HCT116 (cell line): ENCODE results near the gene KCNK16. TPM values are rescaled to one million over a fixed set of nuclear protein-coding genes. Genes with fewer than 3 reads are reported as not detected.

Experiments
- ATAC-seq: fragments of 200-7000 bp; cut with Tn5 transposase; 2 replicates; pipeline ENCODE4 v1.9.1; 2020; ENCODE audit warnings: mild to moderate bottlenecking, moderate library complexity
- BruUV-seq: library from RNA; stranded (reverse); fragments of 400-500 nt; replicated peaks from 2 replicates; lab custom pipeline; 2021; lab: Mats Ljungman, UMichigan
- CTCF ChIA-PET: fragments of 300-600 bp; sonication (Branson Sonifier 250); formaldehyde crosslinking; loops from one replicate; lab custom pipeline; 2021; ENCODE audit warnings: antibody characterized with exemption; lab: Charles Lee
- POLR2A ChIA-PET: fragments of 300-600, 350-600 bp; sonication (Branson Sonifier 250); formaldehyde crosslinking; loops from one replicate; lab custom pipeline; 2021; ENCODE audit warnings: antibody characterized with exemption; lab: Charles Lee
- RAD21 ChIA-PET, 2 experiments: fragments of 300-600 bp; sonication (Branson Sonifier 250); formaldehyde crosslinking; loops; one replicate each; lab custom pipeline; 2023; ENCODE audit warnings: low total read pairs in 2 of 2; ENCODE audit not compliant: uncharacterized antibody in 2 of 2, unreplicated experiment in 2 of 2, low non-redundant PET in 1 of 2; lab: Charles Lee
- DNase-seq: peaks from one replicate; pipeline ENCODE4 v3.0.0-alpha.2; 2010; ENCODE audit warnings: low read depth, low spot score
- H2AFZ ChIP-seq: fragments of 200-600 bp; shearing (Covaris generic), sonication (generic); 2 replicates; pipeline ENCODE4 v1.6.1; 2017; ENCODE audit warnings: low read depth, mixed run types, mixed read lengths, antibody characterized with exemption, low read length; ENCODE audit not compliant: poor library complexity, severe bottlenecking
- H3K27ac ChIP-seq: 2 replicates; pipeline ENCODE4 v1.5.1; 2012; ENCODE audit warnings: low read depth, low read length
- H3K27me3 ChIP-seq: fragments of 200-600 bp; sonication (generic); 2 replicates; pipeline ENCODE4 v1.6.1; 2016; ENCODE audit warnings: mixed run types, low read length, mixed read lengths; ENCODE audit not compliant: insufficient read depth
- H3K36me3 ChIP-seq, 2 experiments: fragments of 200-500 bp in 1 of 2; fragments of 200-600 bp in 1 of 2; sonication (Bioruptor generic) in 1 of 2; sonication (generic) in 1 of 2; 2 replicates each; pipeline versions ENCODE4 v1.5.1 to v1.6.1; 2014 to 2016; ENCODE audit warnings: low read length in 2 of 2, inconsistent platforms in 1 of 2, mixed read lengths in 1 of 2, mixed run types in 1 of 2; ENCODE audit not compliant: insufficient read depth in 2 of 2, control insufficient read depth in 1 of 2
- H3K4me1 ChIP-seq, 2 experiments: fragments of 200-600 bp in 1 of 2; sonication (generic) in 1 of 2; 2 replicates each; pipeline versions ENCODE4 v1.5.1 to v1.6.1; 2012 to 2017; ENCODE audit warnings: low read length in 2 of 2, inconsistent platforms in 1 of 2, mild to moderate bottlenecking in 1 of 2, mixed read lengths in 1 of 2, mixed run types in 1 of 2, moderate library complexity in 1 of 2; ENCODE audit not compliant: insufficient read depth in 2 of 2, control insufficient read depth in 1 of 2
- H3K4me2 ChIP-seq: fragments of 200-600 bp; sonication (generic); 2 replicates; pipeline ENCODE4 v1.6.1; 2017; ENCODE audit warnings: mixed run types, low read length, mixed read lengths
- H3K4me3 ChIP-seq, 2 experiments: fragments of 200-600 bp in 1 of 2; sonication (generic) in 1 of 2; replicated peaks in 1 of 2; 2 replicates each; pipeline ENCODE4 v1.5.1; 2011 to 2016; ENCODE audit warnings: low read length in 2 of 2, control low read depth in 1 of 2, low read depth in 1 of 2, mild to moderate bottlenecking in 1 of 2, mixed read lengths in 1 of 2, mixed run types in 1 of 2
- H3K79me2 ChIP-seq: fragments of 200-600 bp; sonication (generic); 2 replicates; pipeline ENCODE4 v1.6.1; 2017; ENCODE audit warnings: mild to moderate bottlenecking, mixed run types, low read length, moderate library complexity, mixed read lengths; ENCODE audit not compliant: insufficient read depth
- H3K9ac ChIP-seq: fragments of 200-600 bp; sonication (generic); 2 replicates; pipeline ENCODE4 v1.6.1; 2016; ENCODE audit warnings: low read length, mixed read lengths
- H3K9me2 ChIP-seq: fragments of 200-600 bp; sonication (generic), shearing (Covaris generic); 2 replicates; pipeline ENCODE4 v1.6.1; 2017; ENCODE audit warnings: mixed run types, mild to moderate bottlenecking, moderate library complexity; ENCODE audit not compliant: insufficient read depth
- H3K9me3 ChIP-seq, 2 experiments: fragments of 200-500 bp in 1 of 2; fragments of 200-600 bp in 1 of 2; sonication (Bioruptor generic) in 1 of 2; sonication (generic) in 1 of 2; 2 replicates each; pipeline ENCODE4 v1.6.1; 2014 to 2017; ENCODE audit warnings: low read length in 2 of 2, mixed read lengths in 2 of 2, inconsistent platforms in 1 of 2, low read depth in 1 of 2, mild to moderate bottlenecking in 1 of 2, mixed run types in 1 of 2, moderate library complexity in 1 of 2; ENCODE audit not compliant: control insufficient read depth in 1 of 2, insufficient read depth in 1 of 2
- H4K20me1 ChIP-seq: fragments of 200-600 bp; sonication (generic), shearing (Covaris generic); 2 replicates; pipeline ENCODE4 v1.6.1; 2017; ENCODE audit warnings: mixed run types, mild to moderate bottlenecking, moderate library complexity; ENCODE audit not compliant: insufficient read depth
- CBX3 ChIP-seq: IDR thresholded peaks from 2 replicates; pipeline ENCODE4 v1.6.1; 2012; ENCODE audit warnings: low read depth
- CEBPB ChIP-seq: IDR thresholded peaks from 2 replicates; pipeline ENCODE4 v1.6.1; 2012; ENCODE audit warnings: low read depth
- EGR1 ChIP-seq: IDR thresholded peaks from 2 replicates; pipeline ENCODE4 v1.6.1; 2012; ENCODE audit warnings: low read depth
- EZH2 ChIP-seq: fragments of 200-600 bp; sonication (generic); IDR thresholded peaks from 2 replicates; pipeline ENCODE4 v1.6.1; 2017; ENCODE audit warnings: antibody characterized with exemption, mixed run types
- SIN3A ChIP-seq: IDR thresholded peaks from 2 replicates; pipeline ENCODE4 v1.6.1; 2012; ENCODE audit warnings: low read depth
- SP1 ChIP-seq: IDR thresholded peaks from 2 replicates; pipeline ENCODE4 v1.6.1; 2012; ENCODE audit warnings: low read depth
- SRF ChIP-seq: IDR thresholded peaks from 2 replicates; pipeline ENCODE4 v1.6.1; 2012; ENCODE audit warnings: low read depth
- YY1 ChIP-seq: IDR thresholded peaks from 2 replicates; pipeline ENCODE4 v1.6.1; 2011; ENCODE audit warnings: low read length, low read depth, moderate library complexity, mild to moderate bottlenecking; ENCODE audit not compliant: insufficient replicate concordance; ENCODE audit errors: extremely low read depth
- ZNF274 ChIP-seq: fragments of 200-500 bp; sonication (Bioruptor generic); IDR thresholded peaks from 2 replicates; pipeline ENCODE4 v1.6.1; 2014; ENCODE audit warnings: mild to moderate bottlenecking, low read depth, low read length, inconsistent platforms
- intact Hi-C: fragments of 100-400 bp; cut with micrococcal nuclease; formaldehyde crosslinking; loops from 2 replicates; pipeline ENCODE4 v1.10.0; 2022
- total RNA-seq: library from RNA; stranded (reverse); gene quantifications from one replicate; pipeline ENCODE4 v1.2.1, GENCODE V29; 2021; ENCODE audit not compliant: unreplicated experiment
- TF ChIP-seq, protein P1 (sequence below): IDR thresholded peaks from 2 replicates; pipeline ENCODE4 v1.6.1; 2011; ENCODE audit warnings: mild to moderate bottlenecking, low read length, moderate library complexity; ENCODE audit not compliant: insufficient replicate concordance; ENCODE audit errors: extremely low read depth
- TF ChIP-seq, protein P2 (sequence below), 3 experiments: fragments of 200-600 bp in 1 of 3; sonication (generic) in 1 of 3; IDR thresholded peaks in 2 of 3; conservative IDR thresholded peaks in 1 of 3; 2 replicates each; pipeline ENCODE4 v1.5.1; 2012 to 2017; ENCODE audit warnings: low read depth in 2 of 3, low read length in 2 of 3, antibody characterized with exemption in 1 of 3, borderline replicate concordance in 1 of 3, control low read depth in 1 of 3, mild to moderate bottlenecking in 1 of 3, mixed read lengths in 1 of 3, mixed run types in 1 of 3, moderate library complexity in 1 of 3; ENCODE audit not compliant: insufficient read depth in 1 of 3
- TF ChIP-seq, protein P3 (sequence below): IDR thresholded peaks from 2 replicates; pipeline ENCODE4 v1.6.1; 2012; ENCODE audit warnings: low read depth

Gene KCNK16
- total RNA-seq, 1 experiment from 2014 or later, result not detected

DNA sequence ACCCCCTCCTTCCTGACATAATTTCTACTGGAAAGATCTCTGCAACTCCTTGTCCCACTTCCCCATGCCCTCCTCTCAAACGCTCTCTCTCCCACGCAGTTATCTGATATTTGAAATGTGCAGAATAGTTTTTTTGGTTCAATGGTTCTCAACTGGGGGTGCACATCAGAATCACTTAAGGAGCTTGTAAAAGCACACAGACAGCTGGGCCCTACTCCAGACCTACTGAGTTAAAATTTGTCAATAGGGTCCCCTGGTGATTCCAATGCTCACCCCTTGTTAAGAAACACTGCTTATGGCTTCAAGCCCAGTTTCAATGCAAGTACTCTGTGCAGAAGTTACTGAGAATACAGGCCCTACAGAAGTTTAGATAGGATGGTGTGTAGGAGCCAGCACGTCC, 45.2 kb upstream of the KCNK16 start (continued):
- TF ChIP-seq, protein P1, sequence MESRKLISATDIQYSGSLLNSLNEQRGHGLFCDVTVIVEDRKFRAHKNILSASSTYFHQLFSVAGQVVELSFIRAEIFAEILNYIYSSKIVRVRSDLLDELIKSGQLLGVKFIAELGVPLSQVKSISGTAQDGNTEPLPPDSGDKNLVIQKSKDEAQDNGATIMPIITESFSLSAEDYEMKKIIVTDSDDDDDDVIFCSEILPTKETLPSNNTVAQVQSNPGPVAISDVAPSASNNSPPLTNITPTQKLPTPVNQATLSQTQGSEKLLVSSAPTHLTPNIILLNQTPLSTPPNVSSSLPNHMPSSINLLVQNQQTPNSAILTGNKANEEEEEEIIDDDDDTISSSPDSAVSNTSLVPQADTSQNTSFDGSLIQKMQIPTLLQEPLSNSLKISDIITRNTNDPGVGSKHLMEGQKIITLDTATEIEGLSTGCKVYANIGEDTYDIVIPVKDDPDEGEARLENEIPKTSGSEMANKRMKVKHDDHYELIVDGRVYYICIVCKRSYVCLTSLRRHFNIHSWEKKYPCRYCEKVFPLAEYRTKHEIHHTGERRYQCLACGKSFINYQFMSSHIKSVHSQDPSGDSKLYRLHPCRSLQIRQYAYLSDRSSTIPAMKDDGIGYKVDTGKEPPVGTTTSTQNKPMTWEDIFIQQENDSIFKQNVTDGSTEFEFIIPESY, result no peak
- TF ChIP-seq SIN3A, result no peak
- TF ChIP-seq, protein P2, sequence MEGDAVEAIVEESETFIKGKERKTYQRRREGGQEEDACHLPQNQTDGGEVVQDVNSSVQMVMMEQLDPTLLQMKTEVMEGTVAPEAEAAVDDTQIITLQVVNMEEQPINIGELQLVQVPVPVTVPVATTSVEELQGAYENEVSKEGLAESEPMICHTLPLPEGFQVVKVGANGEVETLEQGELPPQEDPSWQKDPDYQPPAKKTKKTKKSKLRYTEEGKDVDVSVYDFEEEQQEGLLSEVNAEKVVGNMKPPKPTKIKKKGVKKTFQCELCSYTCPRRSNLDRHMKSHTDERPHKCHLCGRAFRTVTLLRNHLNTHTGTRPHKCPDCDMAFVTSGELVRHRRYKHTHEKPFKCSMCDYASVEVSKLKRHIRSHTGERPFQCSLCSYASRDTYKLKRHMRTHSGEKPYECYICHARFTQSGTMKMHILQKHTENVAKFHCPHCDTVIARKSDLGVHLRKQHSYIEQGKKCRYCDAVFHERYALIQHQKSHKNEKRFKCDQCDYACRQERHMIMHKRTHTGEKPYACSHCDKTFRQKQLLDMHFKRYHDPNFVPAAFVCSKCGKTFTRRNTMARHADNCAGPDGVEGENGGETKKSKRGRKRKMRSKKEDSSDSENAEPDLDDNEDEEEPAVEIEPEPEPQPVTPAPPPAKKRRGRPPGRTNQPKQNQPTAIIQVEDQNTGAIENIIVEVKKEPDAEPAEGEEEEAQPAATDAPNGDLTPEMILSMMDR (IDR thresholded peaks at IDR 0.05 in 2 of 3, conservative IDR thresholded peaks at IDR 0.05 in 1 of 3; ENCODE audit: borderline replicate concordance in 1 of 3, insufficient read depth in 1 of 3, low read depth in 2 of 3, low read length in 2 of 3), result no peak
- TF ChIP-seq SP1, result no peak
- TF ChIP-seq CBX3, result no peak
- no peak for TF ChIP-seq YY1

DNA sequence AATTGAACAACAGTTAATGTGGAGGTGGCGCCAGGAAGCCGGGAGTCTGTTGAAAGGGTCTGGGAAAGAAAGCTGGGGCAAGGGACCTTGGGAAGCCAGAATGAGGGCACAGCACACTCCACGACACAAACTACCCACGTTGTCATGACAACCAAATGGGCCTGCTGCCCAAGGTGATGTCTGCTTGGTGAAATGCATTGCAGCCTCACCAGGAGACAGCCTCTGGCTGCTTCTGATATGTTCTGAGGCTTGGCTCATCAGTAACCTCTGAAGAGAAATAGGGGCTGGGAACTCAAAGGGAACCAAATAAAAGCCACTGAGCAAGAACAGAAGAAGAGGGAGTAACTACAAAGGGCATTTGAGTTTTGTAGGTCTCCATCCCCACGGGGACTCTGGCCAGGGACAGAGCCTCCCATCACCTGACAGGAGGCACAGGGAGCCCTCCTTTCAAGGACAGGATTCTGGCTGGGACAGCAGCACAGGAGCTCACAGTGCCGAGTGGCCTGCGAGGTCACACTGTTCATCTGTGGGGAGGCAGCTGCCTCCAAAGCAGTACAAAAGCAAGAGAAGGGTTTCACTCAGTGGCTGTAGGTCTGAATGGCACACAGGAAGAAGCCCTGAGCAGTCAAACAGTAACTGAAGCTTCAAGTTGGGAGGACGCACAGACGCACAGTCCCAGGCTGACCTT, 44.6 kb upstream of the KCNK16 start:
- Histone ChIP-seq H3K27me3 (peaks cover 7% of the 10 kb centered on the region), H2AFZ (no peak overlapping the region), H3K4me3 (no peak overlapping the region), H3K9me2 (no peaks in the 10 kb centered on the region), H4K20me1 (no peaks in the 10 kb centered on the region), H3K79me2 (no peaks in the 10 kb centered on the region), H3K36me3 (no peaks in the 10 kb centered on the region), H3K27ac (no peak overlapping the region), H3K4me2 (no peak overlapping the region), H3K4me1 (peaks cover 0 to 11% of the 10 kb centered on the region in 2 experiments; a peak in 2 of 4 replicates), H3K9me3 (no peaks in the 10 kb centered on the region), H3K9ac (no peak overlapping the region)
- ATAC-seq (no peak), DNase-seq (no peak)
- CTCF ChIA-PET, result no interaction called here
- intact Hi-C loops, result no loop called here
- POLR2A ChIA-PET, result no interaction called here
- no TSS peak for BruUV-seq
- RAD21 ChIA-PET, result no interaction called here
- TF ChIP-seq CEBPB, result no peak
- no peak for TF ChIP-seq SRF
- TF ChIP-seq ZNF274, result no peak
- TF ChIP-seq, protein P3, sequence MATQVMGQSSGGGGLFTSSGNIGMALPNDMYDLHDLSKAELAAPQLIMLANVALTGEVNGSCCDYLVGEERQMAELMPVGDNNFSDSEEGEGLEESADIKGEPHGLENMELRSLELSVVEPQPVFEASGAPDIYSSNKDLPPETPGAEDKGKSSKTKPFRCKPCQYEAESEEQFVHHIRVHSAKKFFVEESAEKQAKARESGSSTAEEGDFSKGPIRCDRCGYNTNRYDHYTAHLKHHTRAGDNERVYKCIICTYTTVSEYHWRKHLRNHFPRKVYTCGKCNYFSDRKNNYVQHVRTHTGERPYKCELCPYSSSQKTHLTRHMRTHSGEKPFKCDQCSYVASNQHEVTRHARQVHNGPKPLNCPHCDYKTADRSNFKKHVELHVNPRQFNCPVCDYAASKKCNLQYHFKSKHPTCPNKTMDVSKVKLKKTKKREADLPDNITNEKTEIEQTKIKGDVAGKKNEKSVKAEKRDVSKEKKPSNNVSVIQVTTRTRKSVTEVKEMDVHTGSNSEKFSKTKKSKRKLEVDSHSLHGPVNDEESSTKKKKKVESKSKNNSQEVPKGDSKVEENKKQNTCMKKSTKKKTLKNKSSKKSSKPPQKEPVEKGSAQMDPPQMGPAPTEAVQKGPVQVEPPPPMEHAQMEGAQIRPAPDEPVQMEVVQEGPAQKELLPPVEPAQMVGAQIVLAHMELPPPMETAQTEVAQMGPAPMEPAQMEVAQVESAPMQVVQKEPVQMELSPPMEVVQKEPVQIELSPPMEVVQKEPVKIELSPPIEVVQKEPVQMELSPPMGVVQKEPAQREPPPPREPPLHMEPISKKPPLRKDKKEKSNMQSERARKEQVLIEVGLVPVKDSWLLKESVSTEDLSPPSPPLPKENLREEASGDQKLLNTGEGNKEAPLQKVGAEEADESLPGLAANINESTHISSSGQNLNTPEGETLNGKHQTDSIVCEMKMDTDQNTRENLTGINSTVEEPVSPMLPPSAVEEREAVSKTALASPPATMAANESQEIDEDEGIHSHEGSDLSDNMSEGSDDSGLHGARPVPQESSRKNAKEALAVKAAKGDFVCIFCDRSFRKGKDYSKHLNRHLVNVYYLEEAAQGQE, result no peak
- TF ChIP-seq, protein P1, result no peak
- no peak for TF ChIP-seq EZH2
- no peak for TF ChIP-seq EGR1
